AG09319 (cell line): ENCODE measurements around the gene LYSET.
"Not testable (repeated sequence)": the region's sequence is repeated elsewhere in the genome, so short reads cannot be mapped to it uniquely, and the experiment has no call there.

Experiments used
- DNase-seq: peaks from one replicate; pipeline ENCODE4 v3.0.0-alpha.2; 2010; ENCODE audit warnings: low read depth; ENCODE audit errors: extremely low read depth
- CTCF ChIP-seq: IDR thresholded peaks from 2 replicates; pipeline ENCODE4 v1.5.1; 2011; ENCODE audit warnings: low read depth, mild to moderate bottlenecking, inconsistent platforms, low read length, moderate library complexity

The LYSET gene

GRCh38 chr14:93161411-93161940 lies 23.6 kb upstream of the LYSET start:
- no peak for TF ChIP-seq CTCF
- DNase-seq = no peak

GRCh38 chr14:93163564-93163963 lies 21.6 kb upstream of the LYSET start:
- DNase-seq = no peak
- TF ChIP-seq CTCF = no peak

- not testable (repeated sequence) for DNase-seq
These were observed 19.5 kb upstream of the LYSET start for GRCh38 chr14:93165271-93166265.

- not testable (repeated sequence) for DNase-seq
These were observed 16.5 kb upstream of the LYSET start for GRCh38 chr14:93168610-93169009.

GRCh38 chr14:93169619-93170018 lies 15.5 kb upstream of the LYSET start:
- not testable (repeated sequence) for DNase-seq

- not testable (repeated sequence) for DNase-seq
These were observed 15.0 kb upstream of the LYSET start for GRCh38 chr14:93170141-93170540.

- TF ChIP-seq CTCF = no peak
These were observed 13.7 kb upstream of the LYSET start for GRCh38 chr14:93171376-93171775.

GRCh38 chr14:93173943-93174395 lies 11.1 kb upstream of the LYSET start:
- TF ChIP-seq CTCF = no peak
- DNase-seq = no peak

More at GRCh38 chr14:93171376-93171775, 13.7 kb upstream of the LYSET start:
- no peak for DNase-seq

GRCh38 chr14:93174731-93175130 lies 10.4 kb upstream of the LYSET start:
- not testable (repeated sequence) for DNase-seq

GRCh38 chr14:93175492-93175891 lies 9.6 kb upstream of the LYSET start:
- no peak for DNase-seq
- TF ChIP-seq CTCF = no peak
